ENCODE measurements around the gene JMY. TPM values are rescaled to one million over a fixed set of nuclear protein-coding genes. Genes with fewer than 3 reads are reported as not detected.

Gene JMY
- 1.7 and 1.9 TPM in 2 replicates for polyA plus RNA-seq (2012; rRNA removed)
- 2.6 and 3.1 TPM in 2 replicates for polyA plus RNA-seq (2012; cell fraction: cytosol; rRNA removed)
- 2.5 and 4.4 TPM in 2 replicates for polyA plus RNA-seq (2012; cell fraction: nucleus; rRNA removed)

DNA sequence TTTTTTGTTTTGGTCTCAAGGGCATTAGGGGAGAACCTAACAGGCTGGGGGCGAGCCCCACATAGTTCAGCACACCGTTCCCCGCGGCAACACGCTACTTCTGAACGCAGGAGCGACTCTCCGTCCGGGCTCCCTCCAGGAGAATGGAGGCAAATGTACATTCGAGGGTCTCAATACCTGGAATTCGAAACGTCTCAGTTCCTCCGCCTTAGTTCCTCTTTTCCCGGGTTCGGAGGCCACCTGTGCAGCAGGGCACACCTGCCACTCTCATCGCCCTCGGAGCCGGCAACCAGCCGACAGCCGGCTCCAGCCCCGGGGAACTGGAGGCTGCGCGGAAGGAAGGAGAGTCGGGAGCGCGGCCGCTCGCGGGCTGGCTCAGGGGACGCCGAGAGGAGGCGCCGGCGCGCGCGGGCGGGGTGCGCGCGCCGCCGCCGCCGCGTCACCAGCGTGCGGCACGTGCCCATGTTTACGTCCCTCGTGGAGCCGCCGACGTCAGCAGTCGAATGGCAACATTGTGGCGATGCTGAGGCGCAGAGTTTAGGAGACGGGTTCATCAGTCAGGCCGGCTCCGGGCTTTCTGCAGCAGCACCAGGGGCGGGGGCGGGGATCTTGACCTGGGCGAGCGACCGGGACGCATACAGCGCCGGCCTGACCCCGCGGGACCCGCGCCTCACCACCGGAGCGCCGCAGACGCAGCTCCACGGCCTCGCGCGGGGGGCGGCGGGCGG lies at the start of gene JMY:
JMY (plus strand) TSS at position 498 of the 728 bp plus-strand sequence. CDS start 520 bp downstream, outside the sequence.
- Histone ChIP-seq H3K27me3 (ENCODE audit: insufficient read depth) (no peaks in the 10 kb centered on the region), H2AFZ (ENCODE audit: low read depth) (peak within 1 kb of the TSS; percentile 99), H3K4me3 (ENCODE audit: low read depth in 2 of 2, low read length in 1 of 2) (peak within 1 kb of the TSS; percentile 75 to 96), H3K9me3 (no peaks in the 10 kb centered on the region), H3F3A (replicated peaks; ENCODE audit: insufficient read depth) (no peaks in the 10 kb centered on the region), H4K20me1 (ENCODE audit: insufficient read depth) (peaks cover 19% of the 10 kb centered on the region; the same call in 1 of the 2 replicates), H3K9ac (peak within 1 kb of the TSS; percentile 79), H3K79me2 (ENCODE audit: insufficient read depth) (peaks cover 38% of the 10 kb centered on the region), H3K9me2 (no peaks in the 10 kb centered on the region), H3K4me1 (ENCODE audit: control insufficient read depth in 1 of 2, insufficient read depth in 2 of 2, low read depth in 1 of 2, low read length in 1 of 2) (peaks cover 0 to 2% of the 10 kb centered on the region in 2 experiments; a peak in 2 of 4 replicates), H3K27ac (ENCODE audit: low read depth in 2 of 2, low read length in 1 of 2) (peak within 1 kb of the TSS; percentile 71 to 74), H3K36me3 (replicated peaks in 1 of 2; ENCODE audit: control insufficient read depth in 1 of 2, insufficient read depth in 2 of 2, low read length in 1 of 2) (no peaks in the 10 kb centered on the region), H3K4me2 (peak within 1 kb of the TSS; percentile 95)
- peak; percentile 96 for DNase-seq
- WGBS (ENCODE audit: low lambda C conversion rate): under 1% methylated on average over 17 of the region's 83 CpGs
- ChIA-PET POLR2A (no interaction called here), CTCF (interaction anchor here (0.9 to 4.5 kb wide), 6 partner anchors 33 to 228 kb away, joined by 3 to 25 read pairs (median 4); no protein-coding TSS in a partner anchor)
- peak; percentile 70; the same call in 1 of the 2 replicates for TF ChIP-seq POLR2AphosphoS5 (IDR thresholded peaks at IDR 0.05; ENCODE audit: low read depth, low read length)
- no peak for TF ChIP-seq CHD2 (IDR thresholded peaks at IDR 0.05; ENCODE audit: low read length, partially characterized antibody)
- TF ChIP-seq GATA2 (CRISPR knock-in tag; IDR thresholded peaks at IDR 0.05): no peak
- TF ChIP-seq RAD21 (IDR thresholded peaks at IDR 0.05; ENCODE audit: low read length): no peak
- TF ChIP-seq SIN3A (IDR thresholded peaks at IDR 0.05; ENCODE audit: borderline replicate concordance, low read depth, low read length): peak; percentile 60; the same call in 1 of the 2 replicates
- TF ChIP-seq FOXM1 (IDR thresholded peaks at IDR 0.05; ENCODE audit: low read depth): no peak
- TF ChIP-seq TAF1 (IDR thresholded peaks at IDR 0.05; ENCODE audit: borderline replicate concordance, low read depth, low read length): peak; percentile 76
- no peak for TF ChIP-seq GABPA (IDR thresholded peaks at IDR 0.05; ENCODE audit: low read depth)
- TF ChIP-seq MEF2A (IDR thresholded peaks at IDR 0.05; ENCODE audit: borderline replicate concordance, low read depth): no peak
- TF ChIP-seq, protein P1, sequence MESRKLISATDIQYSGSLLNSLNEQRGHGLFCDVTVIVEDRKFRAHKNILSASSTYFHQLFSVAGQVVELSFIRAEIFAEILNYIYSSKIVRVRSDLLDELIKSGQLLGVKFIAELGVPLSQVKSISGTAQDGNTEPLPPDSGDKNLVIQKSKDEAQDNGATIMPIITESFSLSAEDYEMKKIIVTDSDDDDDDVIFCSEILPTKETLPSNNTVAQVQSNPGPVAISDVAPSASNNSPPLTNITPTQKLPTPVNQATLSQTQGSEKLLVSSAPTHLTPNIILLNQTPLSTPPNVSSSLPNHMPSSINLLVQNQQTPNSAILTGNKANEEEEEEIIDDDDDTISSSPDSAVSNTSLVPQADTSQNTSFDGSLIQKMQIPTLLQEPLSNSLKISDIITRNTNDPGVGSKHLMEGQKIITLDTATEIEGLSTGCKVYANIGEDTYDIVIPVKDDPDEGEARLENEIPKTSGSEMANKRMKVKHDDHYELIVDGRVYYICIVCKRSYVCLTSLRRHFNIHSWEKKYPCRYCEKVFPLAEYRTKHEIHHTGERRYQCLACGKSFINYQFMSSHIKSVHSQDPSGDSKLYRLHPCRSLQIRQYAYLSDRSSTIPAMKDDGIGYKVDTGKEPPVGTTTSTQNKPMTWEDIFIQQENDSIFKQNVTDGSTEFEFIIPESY (IDR thresholded peaks at IDR 0.05; ENCODE audit: borderline replicate concordance, low read depth): no peak
- TF ChIP-seq FOSL2 (IDR thresholded peaks at IDR 0.05; ENCODE audit: borderline replicate concordance, low read depth): no peak
- no peak for TF ChIP-seq FOXJ3 (CRISPR knock-in tag; IDR thresholded peaks at IDR 0.05)
- TF ChIP-seq RCOR1 (IDR thresholded peaks at IDR 0.05; ENCODE audit: low read length): no peak
- TF ChIP-seq, protein P2, sequence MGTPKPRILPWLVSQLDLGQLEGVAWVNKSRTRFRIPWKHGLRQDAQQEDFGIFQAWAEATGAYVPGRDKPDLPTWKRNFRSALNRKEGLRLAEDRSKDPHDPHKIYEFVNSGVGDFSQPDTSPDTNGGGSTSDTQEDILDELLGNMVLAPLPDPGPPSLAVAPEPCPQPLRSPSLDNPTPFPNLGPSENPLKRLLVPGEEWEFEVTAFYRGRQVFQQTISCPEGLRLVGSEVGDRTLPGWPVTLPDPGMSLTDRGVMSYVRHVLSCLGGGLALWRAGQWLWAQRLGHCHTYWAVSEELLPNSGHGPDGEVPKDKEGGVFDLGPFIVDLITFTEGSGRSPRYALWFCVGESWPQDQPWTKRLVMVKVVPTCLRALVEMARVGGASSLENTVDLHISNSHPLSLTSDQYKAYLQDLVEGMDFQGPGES (IDR thresholded peaks at IDR 0.05; ENCODE audit: low read depth, low read length): no peak
- TF ChIP-seq, protein P3, sequence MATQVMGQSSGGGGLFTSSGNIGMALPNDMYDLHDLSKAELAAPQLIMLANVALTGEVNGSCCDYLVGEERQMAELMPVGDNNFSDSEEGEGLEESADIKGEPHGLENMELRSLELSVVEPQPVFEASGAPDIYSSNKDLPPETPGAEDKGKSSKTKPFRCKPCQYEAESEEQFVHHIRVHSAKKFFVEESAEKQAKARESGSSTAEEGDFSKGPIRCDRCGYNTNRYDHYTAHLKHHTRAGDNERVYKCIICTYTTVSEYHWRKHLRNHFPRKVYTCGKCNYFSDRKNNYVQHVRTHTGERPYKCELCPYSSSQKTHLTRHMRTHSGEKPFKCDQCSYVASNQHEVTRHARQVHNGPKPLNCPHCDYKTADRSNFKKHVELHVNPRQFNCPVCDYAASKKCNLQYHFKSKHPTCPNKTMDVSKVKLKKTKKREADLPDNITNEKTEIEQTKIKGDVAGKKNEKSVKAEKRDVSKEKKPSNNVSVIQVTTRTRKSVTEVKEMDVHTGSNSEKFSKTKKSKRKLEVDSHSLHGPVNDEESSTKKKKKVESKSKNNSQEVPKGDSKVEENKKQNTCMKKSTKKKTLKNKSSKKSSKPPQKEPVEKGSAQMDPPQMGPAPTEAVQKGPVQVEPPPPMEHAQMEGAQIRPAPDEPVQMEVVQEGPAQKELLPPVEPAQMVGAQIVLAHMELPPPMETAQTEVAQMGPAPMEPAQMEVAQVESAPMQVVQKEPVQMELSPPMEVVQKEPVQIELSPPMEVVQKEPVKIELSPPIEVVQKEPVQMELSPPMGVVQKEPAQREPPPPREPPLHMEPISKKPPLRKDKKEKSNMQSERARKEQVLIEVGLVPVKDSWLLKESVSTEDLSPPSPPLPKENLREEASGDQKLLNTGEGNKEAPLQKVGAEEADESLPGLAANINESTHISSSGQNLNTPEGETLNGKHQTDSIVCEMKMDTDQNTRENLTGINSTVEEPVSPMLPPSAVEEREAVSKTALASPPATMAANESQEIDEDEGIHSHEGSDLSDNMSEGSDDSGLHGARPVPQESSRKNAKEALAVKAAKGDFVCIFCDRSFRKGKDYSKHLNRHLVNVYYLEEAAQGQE (IDR thresholded peaks at IDR 0.05; ENCODE audit: low read depth, low read length): no peak
- TF ChIP-seq, protein P4, sequence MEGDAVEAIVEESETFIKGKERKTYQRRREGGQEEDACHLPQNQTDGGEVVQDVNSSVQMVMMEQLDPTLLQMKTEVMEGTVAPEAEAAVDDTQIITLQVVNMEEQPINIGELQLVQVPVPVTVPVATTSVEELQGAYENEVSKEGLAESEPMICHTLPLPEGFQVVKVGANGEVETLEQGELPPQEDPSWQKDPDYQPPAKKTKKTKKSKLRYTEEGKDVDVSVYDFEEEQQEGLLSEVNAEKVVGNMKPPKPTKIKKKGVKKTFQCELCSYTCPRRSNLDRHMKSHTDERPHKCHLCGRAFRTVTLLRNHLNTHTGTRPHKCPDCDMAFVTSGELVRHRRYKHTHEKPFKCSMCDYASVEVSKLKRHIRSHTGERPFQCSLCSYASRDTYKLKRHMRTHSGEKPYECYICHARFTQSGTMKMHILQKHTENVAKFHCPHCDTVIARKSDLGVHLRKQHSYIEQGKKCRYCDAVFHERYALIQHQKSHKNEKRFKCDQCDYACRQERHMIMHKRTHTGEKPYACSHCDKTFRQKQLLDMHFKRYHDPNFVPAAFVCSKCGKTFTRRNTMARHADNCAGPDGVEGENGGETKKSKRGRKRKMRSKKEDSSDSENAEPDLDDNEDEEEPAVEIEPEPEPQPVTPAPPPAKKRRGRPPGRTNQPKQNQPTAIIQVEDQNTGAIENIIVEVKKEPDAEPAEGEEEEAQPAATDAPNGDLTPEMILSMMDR (IDR thresholded peaks at IDR 0.05): no peak
- TF ChIP-seq RFX5 (IDR thresholded peaks at IDR 0.05; ENCODE audit: low read length): no peak
- TF ChIP-seq ELF1 (IDR thresholded peaks at IDR 0.05): no peak
- TF ChIP-seq, protein P5, sequence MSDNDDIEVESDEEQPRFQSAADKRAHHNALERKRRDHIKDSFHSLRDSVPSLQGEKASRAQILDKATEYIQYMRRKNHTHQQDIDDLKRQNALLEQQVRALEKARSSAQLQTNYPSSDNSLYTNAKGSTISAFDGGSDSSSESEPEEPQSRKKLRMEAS (IDR thresholded peaks at IDR 0.05; ENCODE audit: low read depth): peak; percentile 96
- peak; percentile 65 for TF ChIP-seq NRF1 (IDR thresholded peaks at IDR 0.05; ENCODE audit: low read depth, low read length)
- 0 out of 2 replicates have a peak, but pooled peaks have one; percentile 37 for TF ChIP-seq YY1 (IDR thresholded peaks at IDR 0.05; ENCODE audit: low read depth)
- TF ChIP-seq EZH2phosphoT487 (IDR thresholded peaks at IDR 0.05; ENCODE audit: borderline replicate concordance, low read depth): no peak
